Adrenal gland (tissue), 12 donors: Measurements from ENCODE around the gene TRIO. TPM values are rescaled to one million over a fixed set of nuclear protein-coding genes. Genes with fewer than 3 reads are reported as not detected.

ENCODE experiments used
- DNase-seq, 7 donors: peaks; one replicate each; pipeline ENCODE4 v3.0.0-alpha.2; 2019 to 2020
- H3K27ac ChIP-seq, 5 donors: fragments of 200-600 bp; sonication (generic) in 4 of 5; 1 replicate in 3 of 5; 2 replicates in 2 of 5; pipeline versions ENCODE4 v1.5.1 to v1.8.0; 2016 to 2020; ENCODE audit warnings: mild to moderate bottlenecking in 1 of 5
- H3K27me3 ChIP-seq: fragments of 200-600 bp; 2 replicates; pipeline ENCODE4 v1.8.0; 2021
- H3K36me3 ChIP-seq, 2 donors: fragments of 200-600 bp; replicated peaks in 1 of 2; 1 replicate in 1 of 2; 2 replicates in 1 of 2; pipeline versions ENCODE4 v1.5.1 to v1.8.0; 2018 to 2022
- H3K4me1 ChIP-seq, 2 donors: fragments of 200-600 bp; replicated peaks in 1 of 2; 1 replicate in 1 of 2; 2 replicates in 1 of 2; pipeline versions ENCODE4 v1.5.1 to v1.8.0; 2018 to 2021
- H3K4me3 ChIP-seq, 4 donors: fragments of 200-600 bp; sonication (generic) in 3 of 4; one replicate each; pipeline ENCODE4 v1.5.1; 2016 to 2018
- H3K9me3 ChIP-seq, 3 donors: fragments of 200-600 bp; sonication (generic) in 1 of 3; replicated peaks in 1 of 3; 1 replicate in 2 of 3; 2 replicates in 1 of 3; pipeline versions ENCODE4 v1.5.1 to v1.8.0; 2016 to 2021
- CTCF ChIP-seq, 6 experiments: fragments of 450-650 bp in 4 of 6; fragments of 200-600 bp in 2 of 6; sonication (generic) in 1 of 6; IDR thresholded peaks; 1 replicate in 5 of 6; 2 replicates in 1 of 6; pipeline versions ENCODE4 v1.5.1 to v1.8.0; 2016 to 2021; ENCODE audit warnings: antibody characterized with exemption in 6 of 6, mild to moderate bottlenecking in 2 of 6, moderate library complexity in 1 of 6
- POLR2A ChIP-seq, 2 donors: fragments of 450-650 bp; IDR thresholded peaks; one replicate each; pipeline ENCODE4 v1.6.1; 2017; ENCODE audit warnings: antibody characterized with exemption in 2 of 2, mild to moderate bottlenecking in 2 of 2, moderate library complexity in 1 of 2
- WGBS, 4 donors: extraction: QIAGEN DNeasy Blood & Tissue Kit in 2 of 4; methylation state at CpG; one replicate each; pipeline versions ENCODE4 v1.1.5 to v1.1.7; 2013 to 2017; 5-methylcytosine and 5-hydroxymethylcytosine counted together
- intact Hi-C, 2 donors: fragments of 100-400 bp; cut with DNase I; formaldehyde crosslinking; loops; one replicate each; pipeline versions ENCODE4 v1.14.1 to v1.15.0; 2022 to 2023
- polyA plus RNA-seq, 3 donors: library from polyadenylated mRNA; stranded (reverse); fragments of 200-250 nt in 2 of 3; fragments of 350-450 nt in 1 of 3; fragmentation: Illumina TruSeq in 1 of 3; extraction: RNeasy Lipid Tissue Mini Kit (QIAGEN cat#74804) in 1 of 3; gene quantifications; one replicate each; pipeline ENCODE4 v1.2.3, GENCODE V29; 2013 to 2014
- total RNA-seq, 9 donors: library from RNA; depleted of rRNA in 4 of 9; stranded (reverse); fragments of >200 nt in 4 of 9; fragments of 120-200 nt in 1 of 9; fragmentation: NEBNext Ultra II Directional in 1 of 9; extraction: Animal tissue kit (Norgen Biotek cat#: 25700) in 1 of 9; gene quantifications; one replicate each; pipeline versions ENCODE4 v1.1.0 to v1.2.4, GENCODE V29; 2013 to 2023
- donor health status: healthy with polysubstance abuse.
- donor health status: Bipolar disorder and iron deficiency.
- donor health status: DM: yes; HTN: yes; CAD: no.
- donor health status: DM: no; HTN: no; CAD: no.
- donor health status: DM: no; HTN: no; CAD: no.
- donor health status: DM: yes; HTN: yes; CAD: no.

The TRIO gene
- total and polyA plus RNA-seq, 12 donors, result 27.3 to 109 (median 72.4) TPM

GRCh38 chr5:14120176-14120575 lies 23.0 kb upstream of the TRIO start:
- Histone ChIP-seq H3K27ac (no peak overlapping the region), H3K36me3 (no peaks in the 10 kb centered on the region), H3K27me3 (no peaks in the 10 kb centered on the region), H3K4me3 (no peak overlapping the region), H3K4me1 (no peaks in the 10 kb centered on the region), H3K9me3 (no peaks in the 10 kb centered on the region)
- no peak for DNase-seq
- 91 to 100% (median 95%) methylated on average over 4 of the region's 4 CpGs for WGBS, 4 donors
- TF ChIP-seq CTCF (IDR thresholded peaks at IDR 0.05), result no peak
- TF ChIP-seq POLR2A (IDR thresholded peaks at IDR 0.05), result no peak
- intact Hi-C loops, result no loop called here

DNA sequence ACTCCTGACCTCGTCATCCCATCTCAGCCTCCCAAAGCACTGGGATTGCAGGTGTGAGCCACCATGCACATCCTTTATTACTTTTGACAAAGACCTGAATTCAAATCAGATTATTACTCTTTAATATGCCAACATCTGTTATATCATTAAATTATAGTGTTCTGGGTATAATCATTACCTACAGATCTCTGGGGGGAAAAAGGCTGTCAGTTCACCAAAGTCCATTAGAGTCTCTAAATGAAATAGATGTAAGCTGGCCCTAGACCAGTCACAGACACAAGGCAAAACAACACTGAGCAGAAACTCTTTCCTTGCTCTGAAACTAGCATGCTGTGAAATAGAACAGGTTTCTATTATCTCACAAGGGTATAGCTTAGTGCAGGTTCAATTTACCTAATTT lies 21.6 kb upstream of the TRIO start:
- TF ChIP-seq CTCF (IDR thresholded peaks at IDR 0.05), result no peak
- no peak for TF ChIP-seq POLR2A (IDR thresholded peaks at IDR 0.05)
- H3K4me1 ChIP-seq, result no peaks in the 10 kb centered on the region
- no peak overlapping the region for H3K4me3 ChIP-seq
- no peaks in the 10 kb centered on the region for H3K9me3 ChIP-seq
- H3K27me3 ChIP-seq, result no peaks in the 10 kb centered on the region
- DNase-seq, result no peak
- WGBS, 4 donors, result 85 to 100% (median 93%) methylated on average over 1 of the region's 1 CpG
- intact Hi-C loops, result no loop called here
- no peak overlapping the region for H3K27ac ChIP-seq
- no peaks in the 10 kb centered on the region for H3K36me3 ChIP-seq

GRCh38 chr5:14122089-14122488 lies 21.1 kb upstream of the TRIO start:
- no peak for DNase-seq
- Histone ChIP-seq H3K9me3 (no peaks in the 10 kb centered on the region), H3K4me3 (no peak overlapping the region), H3K27ac (no peak overlapping the region), H3K36me3 (no peaks in the 10 kb centered on the region), H3K27me3 (no peaks in the 10 kb centered on the region), H3K4me1 (no peaks in the 10 kb centered on the region)
- TF ChIP-seq CTCF (IDR thresholded peaks at IDR 0.05) (no peak), POLR2A (IDR thresholded peaks at IDR 0.05) (no peak)
- WGBS, 4 donors, result 67 to 86% (median 78%) methylated on average over 4 of the region's 4 CpGs
- intact Hi-C loops, result no loop called here

GRCh38 chr5:14123551-14123950 lies 19.6 kb upstream of the TRIO start:
- intact Hi-C loops, result no loop called here
- H3K36me3 ChIP-seq, result no peaks in the 10 kb centered on the region

More at GRCh38 chr5:14123551-14123950, 19.6 kb upstream of the TRIO start:
- H3K27ac ChIP-seq, result no peak overlapping the region
- H3K4me1 ChIP-seq, result no peaks in the 10 kb centered on the region
- no peak for DNase-seq
- TF ChIP-seq POLR2A (IDR thresholded peaks at IDR 0.05) (no peak), CTCF (IDR thresholded peaks at IDR 0.05) (no peak)
- no peaks in the 10 kb centered on the region for H3K9me3 ChIP-seq
- no peak overlapping the region for H3K4me3 ChIP-seq
- no peaks in the 10 kb centered on the region for H3K27me3 ChIP-seq
- WGBS, 4 donors, result 82 to 90% (median 88%) methylated on average over 4 of the region's 4 CpGs
